Ovary (tissue), 3 donors: ENCODE data around the gene RPS6KB2.

Source experiments
- EP300 ChIP-seq: sonication (generic); formaldehyde crosslinking; IDR thresholded peaks from one replicate; pipeline ENCODE4 v1.6.1; 2017; ENCODE audit warnings: antibody characterized with exemption
- TF ChIP-seq, protein P1 (sequence below), 3 donors: fragments of 450-650 bp in 2 of 3; fragments of 200-600 bp in 1 of 3; IDR thresholded peaks; one replicate each; pipeline versions ENCODE4 v1.5.1 to v1.8.0; 2016 to 2022; ENCODE audit warnings: antibody characterized with exemption in 3 of 3, mild to moderate bottlenecking in 1 of 3
- donor health status: DM: no; HTN: no; CAD: no.

GRCh38 chr11:67410984-67411784, 17.1 kb upstream of the RPS6KB2 start:
- TF ChIP-seq, protein P1, sequence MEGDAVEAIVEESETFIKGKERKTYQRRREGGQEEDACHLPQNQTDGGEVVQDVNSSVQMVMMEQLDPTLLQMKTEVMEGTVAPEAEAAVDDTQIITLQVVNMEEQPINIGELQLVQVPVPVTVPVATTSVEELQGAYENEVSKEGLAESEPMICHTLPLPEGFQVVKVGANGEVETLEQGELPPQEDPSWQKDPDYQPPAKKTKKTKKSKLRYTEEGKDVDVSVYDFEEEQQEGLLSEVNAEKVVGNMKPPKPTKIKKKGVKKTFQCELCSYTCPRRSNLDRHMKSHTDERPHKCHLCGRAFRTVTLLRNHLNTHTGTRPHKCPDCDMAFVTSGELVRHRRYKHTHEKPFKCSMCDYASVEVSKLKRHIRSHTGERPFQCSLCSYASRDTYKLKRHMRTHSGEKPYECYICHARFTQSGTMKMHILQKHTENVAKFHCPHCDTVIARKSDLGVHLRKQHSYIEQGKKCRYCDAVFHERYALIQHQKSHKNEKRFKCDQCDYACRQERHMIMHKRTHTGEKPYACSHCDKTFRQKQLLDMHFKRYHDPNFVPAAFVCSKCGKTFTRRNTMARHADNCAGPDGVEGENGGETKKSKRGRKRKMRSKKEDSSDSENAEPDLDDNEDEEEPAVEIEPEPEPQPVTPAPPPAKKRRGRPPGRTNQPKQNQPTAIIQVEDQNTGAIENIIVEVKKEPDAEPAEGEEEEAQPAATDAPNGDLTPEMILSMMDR (IDR thresholded peaks at IDR 0.05), result no peak
- TF ChIP-seq EP300, result no peak
